GM19452 (cell line): Measurements from ENCODE around the gene CREG1.
"Not testable (repeated sequence)": the region's sequence is repeated elsewhere in the genome, so short reads cannot be mapped to it uniquely, and the experiment has no call there.

Source experiments
- ATAC-seq: cut with Tn5 transposase; IDR thresholded peaks from one replicate; pipeline ENCODE4 v1.9.1; 2021; ENCODE audit not compliant: unreplicated experiment

CREG1 gene

DNA sequence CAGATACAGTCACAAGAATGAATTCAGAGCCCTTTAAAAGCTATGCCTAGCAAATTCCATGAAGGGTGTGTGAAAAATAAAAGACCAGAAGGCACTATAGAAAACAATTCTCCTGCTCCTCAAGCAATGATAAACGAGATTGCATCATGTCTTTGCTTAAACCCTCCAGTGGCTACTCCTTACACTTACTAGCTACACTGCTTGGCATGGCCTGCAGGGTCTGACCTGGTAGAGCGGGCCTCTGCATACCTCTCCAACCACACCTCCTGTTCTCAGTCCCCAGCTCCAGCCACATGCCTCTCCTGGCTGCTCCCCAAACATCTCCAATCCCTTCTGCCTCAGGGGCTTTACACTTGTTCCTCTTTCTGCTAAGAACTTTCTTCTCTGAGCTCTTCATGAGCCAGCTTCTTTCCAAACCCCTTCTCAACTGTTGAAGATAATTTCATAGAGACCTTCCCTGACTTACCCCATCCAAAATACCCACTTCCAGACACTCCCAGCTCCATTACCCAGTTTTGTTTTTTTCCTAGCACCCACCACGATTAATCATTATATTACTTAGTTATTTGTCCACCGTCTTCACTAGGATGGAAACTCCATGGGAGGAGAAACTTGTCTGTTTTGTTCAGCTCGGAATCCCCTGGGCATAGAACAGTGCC, 11.2 kb upstream of the CREG1 start:
- ATAC-seq: no peak

- no peak for ATAC-seq
These were observed 10.2 kb upstream of the CREG1 start for GRCh38 chr1:167563579-167564246.

- ATAC-seq: no peak
These were observed 9.1 kb upstream of the CREG1 start for GRCh38 chr1:167562702-167563101.

GRCh38 chr1:167561753-167562152, 8.2 kb upstream of the CREG1 start:
- ATAC-seq: no peak

- no peak for ATAC-seq
These were observed 2.6 kb upstream of the CREG1 start for GRCh38 chr1:167555971-167556714.

DNA sequence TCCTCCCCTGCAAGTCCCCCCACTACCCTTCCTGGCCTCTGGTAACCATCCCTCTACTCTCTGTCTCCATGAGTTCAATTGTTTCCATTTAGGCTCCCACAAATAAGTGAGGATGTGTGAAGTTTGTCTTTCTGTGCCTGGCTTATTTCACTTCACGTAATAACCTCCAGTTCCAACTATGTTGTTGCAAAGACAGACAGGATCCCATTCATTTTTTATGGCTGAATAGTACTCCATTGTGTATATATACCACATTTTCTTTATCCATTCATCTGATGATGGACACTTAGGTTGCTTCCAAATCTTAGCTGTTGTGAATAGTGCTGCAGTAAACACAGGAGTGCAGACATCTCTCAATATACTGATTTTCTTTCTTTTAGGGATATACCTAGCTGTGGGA, 1.5 kb upstream of the CREG1 start:
- not testable (repeated sequence) for ATAC-seq

GRCh38 chr1:167554028-167554779, 642 bp upstream of the CREG1 start:
- ATAC-seq: peak; percentile 13

GRCh38 chr1:167551362-167551761, 2.2 kb downstream of the CREG1 start:
- ATAC-seq: no peak

DNA sequence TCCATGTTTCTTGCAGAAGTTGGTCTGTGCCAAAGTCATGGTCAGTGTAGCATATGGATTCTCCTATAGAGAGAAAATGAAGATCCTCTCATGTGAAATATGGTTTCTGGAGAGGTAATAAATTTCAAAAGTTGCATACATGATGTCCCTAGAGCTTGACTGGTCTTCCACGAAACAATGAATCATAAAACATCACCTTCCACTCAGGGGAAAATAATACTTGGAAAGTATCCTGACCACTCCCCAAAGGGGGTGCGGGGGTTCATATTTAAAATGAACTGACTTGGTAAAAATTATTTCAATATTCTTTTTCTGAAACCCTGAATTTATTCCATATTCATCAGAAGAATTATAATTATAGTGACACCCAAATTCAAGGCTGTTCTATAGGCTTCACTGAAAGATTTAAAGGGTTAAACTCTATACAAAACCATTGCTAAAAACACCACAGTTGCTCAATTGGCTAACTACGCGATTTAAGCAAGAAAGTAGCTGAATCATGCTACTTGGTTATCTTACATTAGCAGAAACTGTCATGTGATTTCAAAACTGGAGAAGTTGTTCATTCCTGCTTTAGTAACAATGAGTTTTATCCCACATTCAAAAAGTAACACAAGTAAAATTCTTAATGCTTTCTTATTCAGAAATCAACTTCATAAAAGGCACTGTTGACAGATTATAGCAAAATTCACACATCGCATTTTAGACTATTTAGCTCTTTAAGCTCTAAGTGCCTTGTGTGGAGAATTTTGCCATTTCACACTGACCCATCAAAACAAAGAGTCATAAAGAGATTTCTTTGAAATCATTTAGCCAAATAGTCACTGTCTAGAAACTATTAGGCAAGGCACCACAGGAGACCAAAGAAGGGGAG, 5.3 kb downstream of the CREG1 start:
- ATAC-seq: no peak

DNA sequence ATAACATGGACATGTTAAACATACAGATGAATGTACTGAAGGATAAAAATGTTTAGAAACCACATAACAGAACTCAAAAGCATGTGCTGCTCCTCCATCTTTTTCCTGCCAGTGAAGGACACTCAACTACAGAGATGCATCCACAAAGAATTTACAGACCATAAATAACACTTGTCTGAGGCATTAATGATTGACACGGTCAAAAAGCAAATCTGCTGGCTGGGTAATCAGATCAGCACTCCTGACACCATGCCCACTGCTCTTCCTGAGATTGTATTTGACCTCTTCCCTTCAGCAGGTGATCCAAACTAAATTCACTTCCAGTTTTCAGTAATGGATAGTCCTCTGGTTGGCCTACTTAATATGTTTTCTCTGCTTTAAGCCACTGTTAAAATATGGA, 6.6 kb downstream of the CREG1 start:
- ATAC-seq: no peak

DNA sequence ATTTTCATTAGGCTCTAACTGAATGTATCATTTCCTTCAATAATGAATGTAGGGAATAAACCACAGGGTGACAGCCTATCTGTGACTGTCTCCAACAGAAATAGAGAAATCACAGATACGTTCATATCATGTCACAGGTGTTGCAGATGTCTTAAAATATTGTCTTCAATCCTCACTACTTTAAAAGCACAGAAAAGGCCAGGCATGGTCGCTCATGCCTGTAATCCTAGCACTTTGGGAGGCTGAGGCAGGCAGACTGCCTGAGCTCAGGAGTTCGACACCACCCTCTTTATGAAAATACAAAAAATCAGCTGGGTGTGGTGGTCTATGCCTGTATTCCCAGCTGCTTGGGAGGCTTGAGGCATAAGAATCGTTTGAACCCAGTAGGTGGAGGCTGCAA, 8.2 kb downstream of the CREG1 start:
- no peak for ATAC-seq

GRCh38 chr1:167544447-167545093, 9.0 kb downstream of the CREG1 start:
- no peak for ATAC-seq

DNA sequence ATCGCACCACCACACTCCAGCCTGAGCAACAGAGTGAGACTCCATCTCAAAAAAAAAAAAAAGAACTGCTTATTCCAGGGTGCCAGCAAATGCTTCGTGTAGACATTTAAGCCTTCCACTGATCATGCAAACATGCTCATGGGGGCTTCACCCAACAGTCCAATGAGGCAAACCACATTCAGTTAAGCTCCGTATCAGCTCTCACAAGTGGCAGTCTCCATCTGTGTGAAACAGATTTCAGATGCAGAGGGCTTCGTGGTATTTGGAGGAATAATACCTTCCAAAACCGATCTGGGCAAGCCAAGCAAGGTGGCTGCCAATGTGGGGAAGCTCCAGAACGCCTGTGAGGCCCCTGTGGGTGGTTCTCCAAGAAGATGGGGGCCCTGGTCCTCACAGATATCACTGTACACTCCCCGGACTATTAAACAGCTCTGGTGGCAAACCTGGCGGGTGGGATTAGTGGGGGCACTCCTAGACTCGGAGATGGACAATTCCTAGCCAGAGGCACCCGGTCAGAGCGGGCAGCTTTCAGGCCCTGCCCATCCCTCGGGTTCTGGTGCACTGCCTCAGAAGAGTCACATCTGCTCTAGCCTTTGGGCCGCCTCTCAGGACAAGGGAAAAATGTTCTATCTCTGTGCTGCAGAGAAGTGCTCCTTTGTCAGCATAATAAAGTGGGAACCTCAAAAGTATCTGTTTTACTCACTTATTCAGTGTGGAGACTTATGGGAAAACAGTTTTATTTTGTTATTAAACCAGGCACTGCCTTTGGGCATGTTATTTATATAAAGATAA, 10.2 kb downstream of the CREG1 start:
- no peak for ATAC-seq

DNA sequence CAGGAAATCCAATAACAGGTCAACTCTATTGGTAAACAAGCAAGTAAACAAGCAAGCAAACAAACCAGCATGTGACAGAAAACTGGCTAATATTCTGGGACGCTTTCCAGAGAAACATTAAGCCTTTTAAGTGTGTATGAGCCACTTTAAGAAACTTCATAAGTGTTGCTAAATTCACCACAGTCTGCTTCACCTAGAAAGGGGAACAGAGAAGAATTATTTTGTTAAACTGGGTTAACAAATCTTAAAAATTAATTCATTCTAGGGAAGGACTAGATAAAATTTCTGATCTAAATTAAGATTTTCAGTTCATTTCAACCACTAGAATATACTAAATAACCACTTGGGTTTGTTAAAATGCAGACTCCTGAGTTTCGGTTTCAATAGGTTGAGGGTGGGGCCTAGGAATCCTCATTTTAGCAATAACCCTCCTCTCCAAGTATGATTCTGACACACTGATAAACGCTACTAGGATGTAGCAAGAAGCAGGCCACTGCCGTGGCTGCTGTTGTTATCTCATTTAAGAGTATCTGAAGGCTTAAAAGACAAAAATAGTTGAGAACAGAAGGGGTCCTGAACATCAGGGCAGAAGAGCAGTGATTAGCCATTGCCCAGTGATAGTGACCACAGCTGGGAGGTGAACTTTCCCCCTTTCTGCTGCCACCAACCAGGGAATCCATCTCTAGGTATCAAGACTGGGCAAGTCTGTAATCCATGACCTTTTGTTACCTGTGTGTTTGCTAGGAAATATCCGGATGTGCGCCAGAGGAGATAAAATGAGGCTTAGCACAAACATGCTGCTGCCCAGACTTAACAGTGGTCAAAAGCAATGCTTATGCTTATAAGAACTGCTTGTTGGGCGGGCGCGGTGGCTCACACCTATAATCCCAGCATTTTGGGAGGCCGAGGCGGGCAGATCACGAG, 11.2 kb downstream of the CREG1 start:
- ATAC-seq: no peak

DNA sequence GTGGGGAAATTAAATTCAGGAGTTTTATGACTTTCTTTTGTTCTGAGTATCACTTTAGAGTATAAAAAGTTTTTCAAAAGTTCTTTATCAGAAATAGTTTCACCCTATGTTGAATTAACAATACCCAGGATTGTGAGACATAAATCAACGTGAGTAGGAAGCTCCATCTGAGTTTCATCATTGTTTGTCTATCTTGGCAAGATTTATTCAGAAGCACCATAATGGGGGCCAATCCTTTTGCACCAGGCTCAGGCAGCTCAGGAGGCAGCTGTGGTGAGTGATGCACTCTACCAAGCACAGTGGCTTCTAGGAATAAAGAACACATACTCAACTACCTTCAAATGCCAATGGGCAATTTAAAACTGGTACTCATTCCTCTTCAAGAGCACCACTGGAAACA, 12.0 kb downstream of the CREG1 start:
- no peak for ATAC-seq

- no peak for ATAC-seq
These were observed 12.6 kb downstream of the CREG1 start for GRCh38 chr1:167541003-167541402.

GRCh38 chr1:167538657-167539056, 14.9 kb downstream of the CREG1 start:
- ATAC-seq: no peak

DNA sequence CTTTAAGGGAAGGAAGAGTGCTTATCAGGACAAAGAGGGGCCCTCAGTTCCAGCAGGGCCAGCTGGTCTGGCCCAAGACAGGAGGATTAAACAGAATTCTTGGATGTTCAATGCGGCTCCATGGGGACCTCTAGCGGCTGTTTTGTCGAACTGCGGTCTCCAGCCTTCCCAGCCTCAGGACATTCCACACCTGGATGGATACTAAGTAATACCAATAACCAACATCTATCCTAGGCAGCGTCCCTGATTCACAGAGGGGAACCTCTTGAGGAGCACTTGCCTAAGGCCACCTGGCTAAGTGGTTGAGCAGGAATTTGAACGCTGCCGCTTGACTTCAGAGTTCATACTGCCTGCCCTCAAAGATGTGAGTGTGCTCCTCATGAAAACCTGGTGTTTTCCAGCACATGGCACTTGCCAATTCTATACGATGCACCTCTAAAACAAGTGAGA, 19.7 kb downstream of the CREG1 start:
- ATAC-seq: no peak
